Stimulated activated CD8-positive, alpha-beta memory T cell treated with anti-CD3 and anti-CD28 coated beads, Interleukin-7, amount 100 ng/mL, for 48 hours (primary cell): ENCODE results near the gene IFNG.
"Not testable (repeated sequence)": the region's sequence is repeated elsewhere in the genome, so short reads cannot be mapped to it uniquely, and the experiment has no call there.

ENCODE experiments used
- DNase-seq, 2 donors: peaks; one replicate each; pipeline ENCODE4 v3.0.0-alpha.2; 2020; ENCODE audit warnings: low read depth in 1 of 2; ENCODE audit errors: extremely low read depth in 1 of 2

IFNG gene

DNA sequence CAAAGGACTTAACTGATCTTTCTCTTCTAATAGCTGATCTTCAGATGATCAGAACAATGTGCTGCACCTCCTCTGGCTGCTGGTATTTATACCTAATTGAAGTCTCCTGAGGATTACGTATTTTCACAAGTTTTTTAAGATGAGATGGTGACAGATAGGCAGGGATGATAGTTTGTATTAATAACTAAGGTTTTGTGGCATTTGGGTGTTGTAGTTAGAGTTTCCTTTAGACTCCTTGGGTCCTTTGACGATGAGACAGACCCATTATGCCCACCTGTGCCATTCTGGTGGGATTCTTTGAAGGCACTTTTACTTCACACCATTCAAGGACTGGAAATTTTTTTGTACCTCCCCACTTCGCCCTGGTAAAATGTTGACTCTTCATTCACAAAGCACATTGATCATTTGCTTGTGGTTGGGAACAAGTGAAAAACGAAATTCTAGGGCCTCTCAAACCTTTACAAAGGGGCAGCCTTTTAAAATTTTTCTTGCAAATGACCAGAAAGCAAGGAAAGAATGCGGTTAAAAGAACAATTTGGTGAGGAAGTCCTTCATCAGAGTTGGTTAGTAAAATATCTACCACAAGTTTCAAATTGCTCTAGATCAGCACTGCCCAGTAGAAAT, at the start of gene IFNG:
Gene IFNG, minus strand, starts transcription at position 60 of the 624 bp plus-strand sequence. CDS start 125 bp downstream, outside the sequence.
- no peak for DNase-seq

DNA sequence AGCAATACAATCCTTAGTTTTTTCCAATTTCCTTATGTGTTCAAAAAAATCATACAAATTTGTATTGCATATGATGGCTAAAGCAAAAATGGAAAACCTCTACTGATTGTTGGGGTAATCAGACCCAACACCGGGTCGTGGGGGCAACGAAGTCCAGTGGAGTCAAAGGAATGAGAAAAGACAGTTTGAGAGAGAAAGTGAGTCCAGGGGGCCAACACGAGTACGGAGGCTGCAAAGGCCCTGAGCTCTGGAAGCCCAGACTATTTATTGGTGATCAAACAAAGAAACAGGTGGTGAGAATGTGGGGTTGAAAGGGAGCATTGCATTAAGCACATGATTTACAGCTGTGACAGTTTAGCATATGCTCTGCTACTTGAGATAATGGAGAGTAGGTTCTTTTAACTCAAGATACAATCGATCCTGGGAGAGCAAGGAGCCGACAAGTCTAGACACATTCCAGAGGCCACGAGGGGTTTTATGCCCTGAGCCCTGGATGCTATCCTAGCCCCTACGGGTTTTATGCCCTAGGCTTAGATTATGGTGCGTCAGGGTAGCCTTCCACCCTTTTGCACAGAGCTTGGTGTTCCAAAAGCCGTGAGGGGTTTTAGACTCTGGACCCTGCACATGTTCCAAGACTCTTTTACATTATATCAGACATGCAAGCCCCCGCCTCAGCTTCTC, 49.6 kb upstream of the IFNG start:
- not testable (repeated sequence) for DNase-seq

DNA sequence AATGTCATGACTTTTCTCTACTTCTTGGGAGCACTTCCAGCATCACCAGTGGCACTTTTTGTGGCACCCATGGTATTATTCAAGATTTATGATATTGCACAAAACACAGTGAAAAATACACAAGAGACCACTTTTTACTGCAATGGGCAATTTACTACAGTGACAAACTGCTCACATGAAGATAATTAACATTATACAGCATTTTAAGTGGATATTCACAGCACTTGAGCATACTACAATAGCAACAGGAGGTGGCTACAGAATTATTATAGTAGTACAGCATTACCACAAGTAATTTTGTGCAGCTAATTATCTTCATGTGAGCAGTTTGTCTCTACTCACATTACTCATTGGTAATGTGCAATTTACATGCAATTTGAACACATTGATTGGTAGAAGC, 47.7 kb upstream of the IFNG start:
- DNase-seq, result no peak

DNA sequence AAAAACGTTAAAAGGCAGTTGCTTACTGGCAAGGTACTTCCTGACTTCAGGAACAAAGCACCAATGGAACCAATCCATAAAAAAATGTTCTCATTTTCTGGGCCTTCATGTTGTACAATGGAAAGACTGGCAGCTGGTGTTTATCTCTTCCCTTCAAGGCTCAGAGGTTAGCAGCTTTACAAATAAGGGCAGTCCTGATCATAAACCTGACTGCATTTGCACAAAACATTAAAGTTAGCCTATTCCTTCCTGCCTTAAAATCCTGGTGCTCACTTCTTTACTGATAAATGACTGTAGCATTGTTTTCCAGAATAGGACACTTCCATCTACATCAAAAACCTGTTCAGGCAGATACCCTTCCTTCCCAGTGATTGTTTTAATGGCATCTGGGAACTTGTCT, 46.9 kb upstream of the IFNG start:
- no peak for DNase-seq

DNA sequence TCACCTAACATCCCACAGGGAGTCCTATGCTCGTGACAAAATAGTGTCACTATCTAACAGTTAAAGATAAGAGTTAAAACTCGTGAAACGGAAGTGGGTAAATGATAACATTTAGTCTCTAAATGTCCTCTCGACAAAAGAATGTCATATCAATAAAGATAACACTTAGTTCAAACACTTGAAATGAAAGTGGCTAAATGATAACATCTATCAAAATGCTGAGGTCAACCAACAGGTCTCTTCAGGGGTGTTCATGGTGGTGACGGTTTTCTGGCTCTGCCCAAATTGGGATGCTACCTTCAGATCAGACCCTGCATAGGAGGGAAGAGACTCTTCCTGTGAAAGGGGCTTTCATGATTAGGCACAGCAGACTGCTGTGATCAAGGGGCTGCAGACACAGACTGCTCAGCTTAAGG, 43.9 kb upstream of the IFNG start:
- no peak for DNase-seq

DNA sequence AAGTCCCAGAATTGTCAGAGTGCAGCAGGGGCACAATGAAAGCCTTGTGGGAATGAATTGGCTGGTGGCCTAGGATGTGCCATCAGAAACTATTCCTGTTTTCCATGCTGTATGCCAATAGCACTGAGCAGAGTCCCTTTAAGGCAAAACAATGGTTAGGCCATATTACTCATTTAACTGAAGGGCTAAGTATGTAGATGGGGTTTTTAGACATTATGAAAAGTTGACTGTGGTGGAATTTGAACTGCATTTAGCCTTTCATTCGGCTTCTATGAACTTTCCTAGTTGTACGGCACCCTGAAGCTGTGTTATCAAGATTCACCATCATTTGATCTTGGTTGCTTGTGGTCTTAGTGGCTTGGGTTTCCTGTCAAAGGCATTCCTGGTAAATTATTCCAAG, 41.3 kb upstream of the IFNG start:
- no peak for DNase-seq

DNA sequence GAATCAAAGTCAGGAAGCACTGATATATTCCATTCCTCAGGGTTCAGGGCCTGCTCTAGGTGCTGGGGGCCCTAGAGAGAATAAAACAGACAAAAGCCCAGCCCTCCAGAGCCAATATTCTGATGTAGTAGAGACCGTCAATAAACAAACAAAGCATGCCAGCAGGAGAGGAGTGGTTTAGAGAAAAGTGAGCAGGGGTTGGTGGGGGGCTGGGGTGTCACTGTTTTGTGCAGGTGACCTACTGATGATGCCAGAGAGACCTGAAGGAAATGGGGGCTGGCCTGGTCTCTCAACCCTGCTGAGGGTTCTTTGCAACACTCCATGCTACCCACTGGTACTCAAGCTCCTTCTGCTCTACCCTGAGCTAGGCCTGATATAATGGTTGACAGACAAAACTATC, 39.6 kb upstream of the IFNG start:
- no peak for DNase-seq

DNA sequence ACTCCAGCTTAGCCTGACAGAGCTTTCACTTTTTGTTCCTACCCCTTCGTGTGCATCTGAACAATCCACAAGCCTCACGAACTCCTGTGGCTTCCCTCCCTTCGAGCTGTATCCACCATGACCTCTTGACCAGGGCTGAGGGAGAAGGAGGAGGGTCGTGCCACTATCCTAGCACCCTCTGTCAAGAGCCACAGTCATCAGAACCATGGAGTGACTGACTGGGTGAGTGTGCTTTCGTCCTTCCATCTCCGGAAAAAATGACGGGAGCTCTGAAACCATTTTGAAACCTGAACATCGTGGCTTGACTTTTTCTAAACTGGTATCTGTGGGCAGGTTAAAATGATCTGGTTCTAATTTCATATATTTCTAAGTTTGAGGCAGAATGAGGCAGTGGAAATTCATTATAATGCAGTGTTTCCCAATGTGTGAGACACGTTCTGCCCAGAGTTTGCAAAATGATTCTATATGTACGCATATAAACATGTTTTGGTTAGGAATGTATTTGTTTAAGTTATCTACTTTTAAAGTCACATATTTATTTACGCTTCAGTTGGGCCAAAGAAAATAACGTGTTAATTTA, 39.1 kb upstream of the IFNG start:
- no peak for DNase-seq

DNA sequence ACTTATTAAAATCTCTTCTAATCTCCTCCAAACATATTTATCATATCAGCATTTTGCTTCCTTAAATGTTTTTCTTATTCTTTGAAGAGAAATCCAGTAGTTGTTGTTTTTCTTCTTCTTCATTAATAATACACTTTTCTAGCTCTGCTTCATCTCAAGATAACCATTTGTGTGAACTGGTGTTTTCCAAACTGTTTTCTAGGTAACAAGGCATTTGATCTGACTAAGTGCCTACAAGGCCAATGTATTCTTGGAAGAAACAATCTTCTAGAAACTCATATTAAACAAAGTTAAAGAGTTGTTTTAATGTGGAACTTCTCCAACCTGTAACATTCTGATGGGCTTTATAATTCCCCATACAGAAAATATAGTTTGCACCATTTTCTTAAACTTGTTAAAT, 30.8 kb upstream of the IFNG start:
- DNase-seq, result no peak

DNA sequence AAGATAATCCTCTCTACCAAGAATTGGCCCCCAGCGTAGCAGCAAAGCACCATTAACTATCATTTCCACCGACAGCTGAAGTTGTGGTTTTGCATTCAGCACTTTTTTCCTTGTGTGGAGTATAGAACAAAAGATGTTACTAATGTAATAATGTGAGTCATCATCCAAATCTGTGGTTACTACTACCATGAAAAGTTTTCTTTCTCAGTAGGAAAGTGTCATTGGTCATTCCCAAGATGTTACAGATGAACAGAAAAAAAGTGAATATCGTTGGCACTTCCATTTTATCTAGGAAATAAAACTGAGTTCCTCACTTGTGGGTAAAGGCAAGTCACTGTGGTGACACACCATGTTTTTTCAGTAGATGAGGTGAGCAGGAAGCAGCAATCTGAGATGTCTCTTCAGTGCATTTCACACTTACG, 30.3 kb upstream of the IFNG start:
- DNase-seq, result peak in 1 of 2 donors; percentile 38

DNA sequence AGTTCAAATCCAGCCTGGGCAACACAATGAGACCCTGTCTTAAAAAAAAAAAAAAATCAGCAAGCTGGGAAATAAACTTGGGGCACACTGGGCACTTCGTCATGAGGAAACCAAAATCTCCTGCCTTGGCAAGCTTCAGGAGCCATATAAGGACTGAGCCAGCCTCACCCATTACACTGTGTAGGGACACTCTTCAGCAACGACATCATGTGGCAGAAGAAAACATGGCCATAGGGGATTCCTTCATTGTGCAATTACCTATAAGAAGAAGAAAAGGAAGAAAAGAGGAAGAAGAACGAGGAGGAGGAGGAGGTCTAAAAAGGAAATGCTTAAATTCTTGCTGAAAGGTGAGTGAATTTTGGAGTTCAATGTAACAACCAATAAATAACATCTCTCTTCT, 26.1 kb upstream of the IFNG start:
- no peak for DNase-seq

DNA sequence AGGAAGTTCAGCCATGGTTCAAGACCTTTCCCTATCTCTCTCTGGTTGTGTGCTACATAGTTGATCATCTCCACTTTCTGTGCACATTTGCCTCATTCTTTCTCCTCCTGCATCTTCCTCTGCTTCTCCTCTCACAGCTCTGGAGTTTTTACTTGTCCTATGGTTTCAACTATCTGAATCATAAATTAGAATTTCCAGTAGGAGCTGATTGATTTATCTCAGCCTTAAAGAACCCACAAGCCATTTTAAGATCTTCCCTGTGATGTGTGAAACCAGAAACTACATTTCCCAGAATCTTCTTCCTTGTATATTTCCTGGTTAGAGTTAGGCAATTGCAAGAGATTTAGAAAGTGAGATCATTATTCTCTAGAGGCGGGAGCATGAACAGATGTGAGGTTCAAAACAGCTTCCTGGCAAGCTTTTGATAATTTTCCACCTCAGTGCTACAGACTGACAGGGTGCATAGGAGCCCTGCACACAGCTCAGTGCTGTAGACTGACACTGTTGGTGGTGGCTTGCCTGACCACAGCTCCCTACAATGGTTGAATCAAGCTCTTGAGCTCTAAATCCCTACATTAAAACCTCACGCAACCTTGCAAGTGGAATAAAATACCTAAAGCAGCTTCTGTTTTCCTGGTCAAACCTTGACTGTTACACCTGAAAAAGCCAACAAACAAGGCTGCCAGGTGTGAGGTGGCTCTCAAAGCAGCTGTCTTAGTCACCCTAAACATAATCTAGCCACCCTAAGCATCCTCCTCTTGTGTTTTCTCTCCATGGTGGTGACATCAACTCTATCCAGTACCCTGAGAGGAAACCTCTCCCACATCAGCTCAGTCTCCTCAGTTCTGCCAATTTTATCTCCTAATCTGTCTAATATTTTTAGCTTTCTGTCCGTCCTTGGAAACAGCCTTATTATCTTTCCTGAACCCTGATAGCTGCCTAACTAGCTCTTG, 21.5 kb upstream of the IFNG start:
- peak in 1 of 2 donors; percentile 57 for DNase-seq

DNA sequence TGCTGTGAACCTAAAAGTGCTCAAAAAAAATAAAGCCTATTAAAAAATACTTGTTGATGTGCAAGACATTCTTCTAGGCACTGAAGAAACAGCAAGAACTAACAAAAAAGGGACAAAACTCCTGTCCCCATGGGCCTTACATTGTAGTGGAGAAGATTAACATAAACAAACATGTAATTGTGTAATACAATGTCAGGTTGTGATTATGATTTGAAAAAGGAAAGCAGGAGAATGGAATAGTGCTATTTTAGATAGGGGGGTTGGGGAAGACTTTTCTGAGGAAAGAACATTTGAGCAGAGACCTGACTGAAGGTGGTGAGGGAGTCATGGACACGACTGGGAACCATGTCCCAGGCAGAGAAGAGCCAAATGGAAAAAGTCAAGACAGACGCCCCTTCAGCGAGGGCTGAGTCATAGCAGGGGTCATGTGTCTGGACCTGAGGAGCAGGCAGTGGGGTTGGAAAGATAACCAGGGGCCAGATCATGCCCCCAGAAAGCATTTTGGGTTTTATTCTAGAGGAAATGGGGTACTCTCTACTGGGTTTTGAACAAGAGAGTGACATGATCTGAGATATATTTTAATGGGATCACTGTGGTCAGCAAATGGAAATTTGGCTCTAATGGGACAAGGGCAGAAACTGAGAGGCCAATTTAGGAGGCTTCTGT, 19.4 kb upstream of the IFNG start:
- DNase-seq, result no peak

DNA sequence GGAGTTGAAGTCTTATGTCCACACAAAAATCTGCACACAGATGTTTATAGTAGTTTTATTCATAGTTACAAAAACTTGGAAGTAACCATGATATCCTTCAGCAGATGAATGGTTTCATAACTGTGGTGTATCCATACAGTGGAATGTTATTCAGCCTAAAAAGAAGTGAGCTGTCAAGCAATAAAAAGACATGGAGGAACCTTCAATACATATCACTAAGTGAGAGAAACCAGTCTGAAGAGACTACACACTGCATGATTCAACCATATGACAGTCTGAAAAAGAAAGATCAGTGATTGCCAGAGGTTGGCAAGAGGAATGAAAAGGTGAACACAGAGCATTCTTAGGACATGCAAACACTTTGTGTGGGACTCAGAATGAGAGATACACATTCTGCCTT, 18.6 kb upstream of the IFNG start:
- no peak for DNase-seq

DNA sequence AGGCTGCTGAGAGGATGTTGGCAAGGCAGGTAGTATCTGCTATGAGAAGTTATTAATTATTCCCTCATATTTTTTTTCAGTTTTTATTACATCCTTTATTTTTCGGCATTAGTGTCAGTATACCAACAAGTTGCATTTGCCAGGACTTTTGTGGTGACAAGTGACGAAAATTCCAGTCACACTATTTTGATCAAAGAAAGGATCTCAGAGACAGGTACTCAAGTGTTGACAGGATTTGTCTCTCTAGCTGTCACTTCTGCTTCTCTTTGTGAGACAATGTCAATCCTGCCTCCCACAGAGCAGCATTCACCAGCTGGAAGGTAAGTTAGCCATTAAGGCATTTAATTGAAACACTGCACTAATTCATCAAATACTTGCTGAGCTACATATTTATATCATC, 18.0 kb upstream of the IFNG start:
- no peak for DNase-seq

DNA sequence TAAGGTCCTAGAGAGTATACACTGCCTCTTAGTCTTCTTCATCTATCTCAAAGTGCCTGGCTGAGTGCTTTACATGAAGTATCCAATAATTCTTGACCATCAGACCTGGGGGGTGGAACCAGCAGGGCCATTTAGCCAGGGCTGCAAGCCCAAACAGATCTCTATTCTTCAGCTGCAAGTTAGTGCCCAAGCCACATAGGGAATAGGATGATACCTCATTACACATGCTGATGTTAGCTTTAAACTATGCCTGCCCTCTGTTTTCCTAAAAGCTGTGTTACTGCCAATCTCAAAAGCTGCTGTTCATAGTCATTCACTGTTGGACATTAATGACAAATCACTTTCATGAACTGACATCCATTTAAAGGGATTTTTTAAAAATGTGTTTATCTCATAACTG, 16.7 kb upstream of the IFNG start:
- no peak for DNase-seq

DNA sequence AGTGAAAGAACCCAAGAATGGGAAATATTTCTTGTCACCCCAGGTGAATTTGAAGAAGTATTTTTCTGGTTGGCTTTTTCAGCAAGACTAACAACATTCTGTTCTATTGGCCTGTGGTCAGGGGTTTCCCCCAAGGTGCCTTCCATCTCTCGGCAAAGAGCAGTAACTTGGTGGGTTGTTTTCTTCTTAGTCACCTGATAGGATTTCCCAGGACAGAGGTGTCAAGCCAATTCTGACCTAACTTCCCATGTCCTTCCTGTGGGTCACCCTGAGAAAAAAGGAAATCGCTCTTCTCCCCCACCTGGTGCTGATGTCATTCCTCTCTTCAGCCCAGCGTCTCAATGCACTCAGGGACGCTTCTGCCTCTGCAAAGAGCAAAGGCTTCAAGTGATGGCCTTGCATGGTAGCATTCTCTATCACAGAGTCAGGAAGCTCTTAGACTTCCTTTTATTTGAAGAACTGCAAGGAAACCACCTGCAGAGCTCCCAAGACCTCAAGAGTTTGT, 16.1 kb upstream of the IFNG start:
- peak; percentile 43 to 60 for DNase-seq

DNA sequence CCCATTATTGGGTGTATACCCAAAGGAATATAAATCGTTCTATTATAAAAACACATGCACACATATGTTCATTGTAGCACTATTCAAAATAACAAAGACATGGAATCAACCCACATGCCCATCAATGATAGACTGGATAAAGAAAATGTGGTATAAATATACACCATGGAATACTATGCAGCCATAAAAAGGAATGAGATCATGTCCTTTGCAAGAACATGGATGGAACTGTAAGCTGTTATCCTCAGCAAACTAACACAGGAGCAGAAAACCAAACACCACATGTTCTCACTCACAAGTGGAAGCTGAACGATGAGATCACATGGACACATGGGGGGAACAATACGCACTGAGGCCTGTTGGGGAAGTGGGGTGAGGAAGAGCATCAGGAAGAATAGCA, 15.2 kb upstream of the IFNG start:
- DNase-seq, result not testable (repeated sequence)

DNA sequence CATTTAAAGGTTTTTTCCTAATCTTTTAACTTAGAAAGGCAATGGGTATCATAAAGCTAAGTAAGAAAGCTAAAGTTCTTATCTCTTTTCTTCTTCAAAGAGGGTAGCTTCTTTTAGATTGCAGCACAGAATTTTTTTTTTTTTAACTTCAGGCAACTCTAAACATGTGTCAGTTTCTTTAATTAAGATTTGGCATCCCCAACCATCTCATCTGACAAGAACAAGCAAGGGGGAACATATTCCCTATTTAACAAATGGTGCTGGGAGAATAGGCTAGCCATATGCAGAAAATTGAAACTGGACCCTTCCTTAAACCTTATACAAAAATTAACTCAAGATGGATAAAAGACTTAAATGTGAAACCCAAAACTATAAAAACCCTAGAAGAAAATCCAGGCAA, 14.3 kb upstream of the IFNG start:
- no peak for DNase-seq

DNA sequence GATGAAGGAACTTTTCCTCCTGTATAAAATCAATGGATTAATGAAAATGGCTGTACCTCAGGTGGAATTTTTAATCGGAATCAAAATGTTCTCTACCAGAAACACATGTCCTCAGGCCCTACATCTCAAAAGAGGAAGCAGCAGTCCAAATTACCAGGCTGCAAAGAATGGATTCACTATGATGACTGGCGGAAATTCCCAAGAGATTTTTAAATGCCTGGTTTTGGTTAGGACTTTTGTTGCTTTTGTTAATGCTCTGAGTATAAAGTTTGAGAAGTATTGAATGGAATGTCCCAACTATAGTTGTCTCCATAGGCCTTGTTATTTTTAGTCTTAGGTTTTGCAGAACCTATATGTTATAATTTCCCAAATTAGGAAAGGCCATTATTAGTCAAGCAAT, 11.2 kb upstream of the IFNG start:
- DNase-seq, result no peak
